SK-N-MC (cell line): ENCODE data around the gene ADAM20.

Experiments
- DNase-seq: peaks from one replicate; pipeline ENCODE4 v3.0.0-alpha.2; 2011; ENCODE audit warnings: low read depth, low spot score
- H3K27ac ChIP-seq: fragments of 200-600 bp; sonication (generic); 2 replicates; pipeline ENCODE4 v1.5.1; 2016; ENCODE audit warnings: mixed run types
- H3K36me3 ChIP-seq: fragments of 200-600 bp; sonication (generic); 2 replicates; pipeline ENCODE4 v1.6.1; 2017; ENCODE audit warnings: antibody characterized with exemption, low read length, mixed read lengths; ENCODE audit not compliant: insufficient read depth
- H3K4me3 ChIP-seq: fragments of 200-600 bp; sonication (generic); 2 replicates; pipeline ENCODE4 v1.5.1; 2016
- H3K9ac ChIP-seq: fragments of 200-600 bp; sonication (generic); 2 replicates; pipeline ENCODE4 v1.8.0; 2017; ENCODE audit warnings: mixed run types, mixed read lengths; ENCODE audit not compliant: insufficient read length
- H3K9me3 ChIP-seq: fragments of 200-600 bp; sonication (generic); 2 replicates; pipeline ENCODE4 v1.6.1; 2017; ENCODE audit warnings: low read depth, mild to moderate bottlenecking, antibody characterized with exemption, low read length, moderate library complexity, mixed read lengths
- EZH2 ChIP-seq: fragments of 200-600 bp; sonication (generic); IDR thresholded peaks from one replicate; pipeline ENCODE4 v1.6.1; 2017; ENCODE audit warnings: antibody characterized with exemption
- FOXP2 ChIP-seq: optimal IDR thresholded peaks from 2 replicates; pipeline ENCODE3; 2011; ENCODE audit warnings: mild to moderate bottlenecking, moderate library complexity; ENCODE audit not compliant: insufficient read depth; ENCODE audit errors: extremely low read length, control extremely low read depth
- POLR2AphosphoS5 ChIP-seq: IDR thresholded peaks from 2 replicates; pipeline ENCODE4 v1.6.1; 2012; ENCODE audit warnings: mild to moderate bottlenecking, low read depth, low read length, borderline replicate concordance

Gene ADAM20

DNA sequence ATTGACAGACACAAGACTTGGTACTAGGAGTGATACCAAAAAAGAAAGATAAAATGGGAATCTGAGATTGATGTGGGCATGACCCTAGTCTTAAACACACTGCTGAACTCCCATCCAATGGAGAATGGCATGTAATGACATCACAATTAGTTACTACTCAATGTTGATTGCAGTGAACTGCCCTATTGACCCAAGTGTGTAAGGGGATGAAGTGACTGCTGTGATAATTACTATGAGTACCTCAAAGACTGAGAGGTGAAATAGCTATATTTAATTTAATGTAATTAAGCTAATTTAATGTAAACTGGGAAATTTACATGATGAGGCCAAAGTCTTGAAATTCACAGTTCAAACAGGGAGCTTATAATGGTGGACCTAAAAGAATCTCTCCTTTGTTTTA is at the start of gene ADAM20:
ADAM20 (minus strand) TSS at position 101 of the 400 bp plus-strand sequence. CDS start 10,247 bp downstream, outside the sequence.
- DNase-seq: no peak
- Histone ChIP-seq H3K4me3 (no peak within 1 kb of the TSS), H3K9ac (no peak within 1 kb of the TSS), H3K36me3 (no peaks in the 10 kb centered on the region), H3K9me3 (no peaks in the 10 kb centered on the region), H3K27ac (no peak within 1 kb of the TSS)
- no peak for TF ChIP-seq FOXP2
- TF ChIP-seq EZH2: no peak
- no peak for TF ChIP-seq POLR2AphosphoS5

DNA sequence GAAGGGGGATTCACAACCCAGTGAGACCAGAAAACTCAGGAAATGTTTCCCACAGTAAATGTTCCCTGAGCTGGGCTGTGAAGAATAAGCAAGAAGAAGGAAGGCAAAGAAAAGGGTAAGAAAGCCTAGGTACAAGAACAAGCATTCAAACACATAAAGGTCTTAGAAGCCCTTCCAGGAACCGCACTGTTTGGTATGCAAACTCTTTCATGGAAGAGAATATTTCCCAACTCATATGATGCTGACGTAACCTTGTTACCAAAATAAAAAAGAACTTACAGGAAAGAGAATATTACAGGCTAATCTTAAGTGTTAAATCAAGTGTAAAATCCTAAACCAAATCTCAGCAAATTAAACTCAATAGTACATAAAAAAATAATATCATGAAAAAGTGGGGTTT is 42.1 kb upstream of the ADAM20 start:
- H3K9me3 ChIP-seq: no peaks in the 10 kb centered on the region
- H3K9ac ChIP-seq: no peak overlapping the region
- H3K27ac ChIP-seq: no peak overlapping the region
- no peak overlapping the region for H3K4me3 ChIP-seq
- DNase-seq: no peak
- no peak for TF ChIP-seq EZH2
- TF ChIP-seq POLR2AphosphoS5: no peak
- TF ChIP-seq FOXP2: no peak
- H3K36me3 ChIP-seq: peaks cover 44% of the 10 kb centered on the region

DNA sequence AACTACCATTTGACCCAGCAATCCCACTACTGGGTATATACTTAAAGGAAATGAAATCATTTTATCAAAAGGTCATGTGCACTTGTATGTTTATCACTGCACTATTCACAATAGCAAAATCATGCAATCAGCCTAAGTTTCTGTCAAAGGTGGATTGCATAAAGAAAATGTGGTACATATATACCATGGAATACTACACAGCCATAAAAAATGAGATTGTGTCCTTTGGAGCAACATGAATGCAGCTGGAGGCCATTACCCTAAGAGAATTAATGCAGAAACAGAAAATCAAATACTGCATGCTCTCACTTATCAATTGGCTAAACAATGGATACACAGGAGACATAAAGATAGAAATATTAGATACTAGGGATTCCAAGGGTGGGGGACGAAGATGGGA is 38.2 kb upstream of the ADAM20 start:
- no peaks in the 10 kb centered on the region for H3K9me3 ChIP-seq
- H3K9ac ChIP-seq: no peak overlapping the region
- H3K27ac ChIP-seq: no peak overlapping the region
- H3K4me3 ChIP-seq: no peak overlapping the region
- DNase-seq: no peak
- TF ChIP-seq FOXP2: no peak
- TF ChIP-seq POLR2AphosphoS5: no peak
- H3K36me3 ChIP-seq: peaks cover 28% of the 10 kb centered on the region

DNA sequence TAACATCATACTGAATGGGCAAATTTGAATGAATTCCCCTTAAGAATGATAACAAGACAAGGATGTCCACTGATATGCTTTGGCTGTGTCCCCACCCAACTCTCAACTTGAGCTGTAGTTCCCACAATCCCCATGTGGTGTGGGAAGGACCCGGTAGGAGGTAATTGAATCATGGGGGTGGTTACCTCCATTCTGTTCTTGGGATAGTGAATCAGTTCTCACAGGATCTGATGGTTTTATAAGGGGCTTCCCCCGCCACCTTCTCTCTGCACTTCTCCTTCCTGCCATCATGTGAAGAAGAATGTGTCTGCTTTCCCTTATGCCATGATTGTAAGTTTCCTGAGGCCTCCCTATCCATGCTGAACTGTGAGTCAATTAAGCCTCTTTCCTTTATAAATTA is 36.3 kb upstream of the ADAM20 start:
- peaks cover 33% of the 10 kb centered on the region for H3K36me3 ChIP-seq
- no peak overlapping the region for H3K27ac ChIP-seq
- DNase-seq: no peak
- no peak overlapping the region for H3K4me3 ChIP-seq
- H3K9me3 ChIP-seq: no peaks in the 10 kb centered on the region
- TF ChIP-seq POLR2AphosphoS5 (no peak), EZH2 (no peak), FOXP2 (no peak)
- no peak overlapping the region for H3K9ac ChIP-seq

DNA sequence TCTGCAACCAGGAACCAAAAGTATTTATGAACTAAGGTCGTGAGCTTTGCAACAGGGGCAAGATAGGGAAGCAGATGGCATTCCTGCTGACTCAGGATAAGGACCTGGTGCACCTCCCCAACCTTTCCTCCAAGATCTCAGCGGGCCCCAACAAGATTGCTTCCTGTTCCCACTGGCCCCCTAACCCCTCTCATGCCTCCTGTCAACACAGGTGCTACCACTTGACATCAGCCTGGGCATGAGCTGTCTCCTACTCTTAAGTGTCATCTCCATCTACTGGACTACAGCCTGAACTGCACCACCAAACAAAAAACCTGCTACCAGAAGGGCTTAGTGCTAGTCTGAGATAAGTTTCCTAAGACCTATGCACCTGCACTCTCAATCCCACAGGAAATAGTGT is 33.0 kb upstream of the ADAM20 start:
- H3K4me3 ChIP-seq: no peak overlapping the region
- H3K27ac ChIP-seq: no peak overlapping the region
- TF ChIP-seq POLR2AphosphoS5: no peak
- no peak for TF ChIP-seq EZH2
- no peak for TF ChIP-seq FOXP2
- H3K9me3 ChIP-seq: no peaks in the 10 kb centered on the region
- H3K9ac ChIP-seq: no peak overlapping the region
- DNase-seq: no peak
- H3K36me3 ChIP-seq: peaks cover 46% of the 10 kb centered on the region

DNA sequence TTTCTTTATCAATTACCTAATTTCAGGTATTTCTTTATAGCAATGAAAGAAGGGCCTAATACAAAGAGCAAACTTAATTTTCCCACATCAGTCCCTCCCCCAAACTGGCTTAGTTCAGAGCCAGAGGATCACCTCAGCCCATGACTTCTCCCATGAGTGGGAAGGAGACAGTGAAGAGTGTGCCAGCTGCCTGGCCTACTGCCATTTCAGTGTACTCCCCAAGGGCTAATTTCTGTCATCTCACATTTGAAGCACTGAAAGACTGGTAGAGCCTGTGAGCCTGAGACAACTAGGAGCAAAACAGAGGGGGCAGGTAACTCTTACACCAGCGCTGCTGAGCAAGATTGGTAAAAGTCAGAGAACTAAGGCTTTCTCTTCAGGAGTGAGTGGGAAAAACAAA is 29.1 kb upstream of the ADAM20 start:
- H3K4me3 ChIP-seq: no peak overlapping the region
- no peaks in the 10 kb centered on the region for H3K9me3 ChIP-seq
- H3K9ac ChIP-seq: no peak overlapping the region
- peaks cover 49% of the 10 kb centered on the region for H3K36me3 ChIP-seq
- DNase-seq: no peak
- no peak overlapping the region for H3K27ac ChIP-seq
- TF ChIP-seq EZH2 (no peak), FOXP2 (no peak), POLR2AphosphoS5 (no peak)

DNA sequence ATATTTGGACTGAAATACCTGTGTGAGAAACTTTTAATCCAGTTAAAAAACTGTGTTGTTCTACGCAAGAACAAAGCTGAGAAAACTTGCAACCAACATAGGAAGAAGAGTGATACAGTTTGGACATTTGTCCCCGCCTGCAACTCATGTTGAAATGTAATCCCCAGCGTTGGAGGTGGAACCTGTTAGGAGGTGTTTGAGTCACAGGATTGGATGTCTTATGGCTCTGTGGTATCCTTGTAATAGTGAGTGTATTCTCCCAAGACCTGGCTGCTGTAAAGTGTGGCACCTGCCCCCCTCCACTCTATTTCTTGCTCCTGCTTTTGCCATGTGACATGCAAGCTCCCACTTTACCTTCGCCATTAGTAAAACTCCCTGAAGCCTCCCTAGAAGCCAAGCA is 28.6 kb upstream of the ADAM20 start:
- TF ChIP-seq EZH2: no peak
- no peak for TF ChIP-seq FOXP2
- no peak for TF ChIP-seq POLR2AphosphoS5
- Histone ChIP-seq H3K36me3 (peaks cover 49% of the 10 kb centered on the region), H3K9me3 (no peaks in the 10 kb centered on the region), H3K27ac (no peak overlapping the region), H3K4me3 (no peak overlapping the region), H3K9ac (no peak overlapping the region)
- DNase-seq: no peak

DNA sequence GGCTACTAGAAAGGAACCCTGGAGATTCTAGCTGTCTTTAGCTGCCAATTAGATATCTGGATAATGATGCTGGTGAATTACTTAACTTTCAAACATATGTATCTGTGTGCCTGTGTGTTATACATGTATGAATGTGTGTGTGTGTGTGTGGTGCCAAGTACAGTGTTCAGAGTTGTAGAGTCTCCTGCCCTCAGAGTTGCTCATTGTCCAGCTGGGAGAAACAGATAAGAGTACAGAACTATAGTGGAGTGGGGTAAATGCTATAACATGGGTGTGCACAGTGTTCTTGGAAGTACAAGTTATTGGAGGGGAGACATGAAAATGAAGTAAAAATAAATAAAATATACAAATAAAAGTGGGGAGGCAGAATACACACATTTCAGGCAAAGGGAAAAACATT is 23.6 kb upstream of the ADAM20 start:
- no peak overlapping the region for H3K9ac ChIP-seq
- H3K27ac ChIP-seq: no peak overlapping the region
- no peaks in the 10 kb centered on the region for H3K9me3 ChIP-seq
- DNase-seq: no peak
- peaks cover 20% of the 10 kb centered on the region for H3K36me3 ChIP-seq
- no peak overlapping the region for H3K4me3 ChIP-seq
- no peak for TF ChIP-seq EZH2
- TF ChIP-seq POLR2AphosphoS5: no peak
- no peak for TF ChIP-seq FOXP2

DNA sequence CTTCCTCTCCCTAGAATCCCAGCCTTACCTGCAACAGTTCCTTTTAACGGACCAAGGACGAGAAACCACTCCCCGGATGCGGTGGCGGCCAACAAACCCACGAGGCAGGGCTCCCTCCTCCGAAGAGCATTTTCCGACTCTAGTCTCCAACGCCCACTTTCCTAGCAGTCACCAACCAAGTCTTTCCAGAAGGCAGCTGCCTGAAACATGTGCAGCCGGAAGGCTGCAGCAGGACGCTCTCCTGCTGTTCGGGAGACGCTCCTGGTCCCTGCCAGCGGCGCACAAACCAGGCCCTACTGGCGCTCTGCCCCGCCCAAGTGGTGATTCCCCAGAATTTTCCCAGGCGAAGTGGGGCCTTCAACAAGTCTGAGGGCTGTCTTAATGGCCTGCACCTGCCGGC is 21.1 kb upstream of the ADAM20 start:
- Histone ChIP-seq H3K36me3 (0 out of 2 replicates have a peak, but pooled peaks cover 3% of the 10 kb centered on the region), H3K27ac (no peak overlapping the region), H3K9ac (no peak overlapping the region), H3K9me3 (no peaks in the 10 kb centered on the region), H3K4me3 (no peak overlapping the region)
- TF ChIP-seq EZH2 (no peak), POLR2AphosphoS5 (no peak), FOXP2 (no peak)
- no peak for DNase-seq
